Activated CD8-positive, alpha-beta T cell treated with anti-CD3 and anti-CD28 coated beads for 36 hours (primary cell): ENCODE results near the gene LSM3. TPM values are rescaled to one million over a fixed set of nuclear protein-coding genes. Genes with fewer than 3 reads are reported as not detected.

Experiments
- ATAC-seq: fragments of 200-7000 bp; cut with Tn5 transposase; one replicate; pipeline ENCODE4 v1.10.0; 2021; ENCODE audit warnings: mild to moderate bottlenecking, moderate library complexity
- CTCF ChIA-PET: fragments of 350-600 bp; sonication (Branson Sonifier 250); formaldehyde crosslinking; loops from one replicate; lab custom pipeline; 2021; ENCODE audit warnings: antibody characterized with exemption; lab: Charles Lee
- POLR2A ChIA-PET: fragments of 350-600 bp; sonication (Branson Sonifier 250); formaldehyde crosslinking; loops from one replicate; lab custom pipeline; 2021; ENCODE audit warnings: antibody characterized with exemption; lab: Charles Lee
- DNase-seq: peaks from one replicate; pipeline ENCODE4 v3.0.0-alpha.2; 2020
- H3K27ac Mint-ChIP-seq: one replicate; pipeline ENCODE4 v1.8.0; 2021; ENCODE audit warnings: mild to moderate bottlenecking, mixed read lengths
- H3K27me3 Mint-ChIP-seq: one replicate; pipeline ENCODE4 v1.8.0; 2021; ENCODE audit warnings: mixed read lengths
- H3K36me3 Mint-ChIP-seq: one replicate; pipeline ENCODE4 v1.8.0; 2021; ENCODE audit warnings: low read depth, mixed read lengths
- H3K4me1 Mint-ChIP-seq: one replicate; pipeline ENCODE4 v1.8.0; 2021; ENCODE audit warnings: low read depth, mixed read lengths
- H3K4me3 Mint-ChIP-seq: one replicate; pipeline ENCODE4 v1.8.0; 2021; ENCODE audit warnings: mild to moderate bottlenecking, moderate library complexity, mixed read lengths
- H3K9me3 Mint-ChIP-seq: one replicate; pipeline ENCODE4 v1.8.0; 2021; ENCODE audit warnings: mixed read lengths
- CTCF ChIP-seq: fragments of 200-600 bp; IDR thresholded peaks from one replicate; pipeline ENCODE4 v1.8.0; 2022; ENCODE audit warnings: antibody characterized with exemption, mild to moderate bottlenecking
- intact Hi-C: fragments of 100-400 bp; cut with micrococcal nuclease; formaldehyde crosslinking; loops from one replicate; pipeline ENCODE4 v1.10.0; 2022
- total RNA-seq, 2 experiments: library from RNA; stranded (reverse); gene quantifications; one replicate each; pipeline ENCODE4 v1.2.3, GENCODE V29; 2021

The LSM3 gene
- total RNA-seq, 2 experiments from 2014 or later = 20.0 to 20.5 TPM

- Mint-ChIP-seq H3K4me1 (peaks cover 29% of the 10 kb centered on the region), H3K36me3 (peaks cover 27% of the 10 kb centered on the region), H3K27ac (peak overlapping the region; percentile 43), H3K9me3 (no peaks in the 10 kb centered on the region), H3K4me3 (no peak overlapping the region), H3K27me3 (no peaks in the 10 kb centered on the region)
- no peak for TF ChIP-seq CTCF
- no peak for ATAC-seq
- intact Hi-C loops = no loop called here
- ChIA-PET POLR2A (interaction anchor here (0.5 to 2.8 kb wide), 3 partner anchors 12 to 14 kb away, joined by 3 to 9 read pairs (median 3); partner anchors contain the start of genes CHCHD4 and TMEM43), CTCF (no interaction called here)
- DNase-seq = no peak
These were observed 39.5 kb upstream of the LSM3 start for GRCh38 chr3:14138878-14139655.

GRCh38 chr3:14139771-14140170, 38.8 kb upstream of the LSM3 start:
- DNase-seq (no peak), ATAC-seq (no peak)
- POLR2A ChIA-PET = interaction anchor here (1.0 kb wide), 2 partner anchors 9 to 14 kb away, joined by 3 to 4 read pairs; no protein-coding TSS in a partner anchor
- Mint-ChIP-seq H3K27ac (peak overlapping the region; percentile 43), H3K9me3 (no peaks in the 10 kb centered on the region), H3K36me3 (peaks cover 27% of the 10 kb centered on the region), H3K4me1 (peaks cover 36% of the 10 kb centered on the region), H3K4me3 (no peak overlapping the region), H3K27me3 (no peaks in the 10 kb centered on the region)
- CTCF ChIA-PET = no interaction called here
- intact Hi-C loops = loop anchor here (5.0 kb wide), 1 partner anchor 38 kb away; the partner anchor contains the start of genes LSM3 and XPC
- TF ChIP-seq CTCF = no peak

GRCh38 chr3:14140668-14141067, 37.9 kb upstream of the LSM3 start:
- ChIA-PET POLR2A (interaction anchor here (1.0 to 2.0 kb wide), 4 partner anchors 10 to 38 kb away, joined by 3 to 4 read pairs (median 4); partner anchors contain the start of genes LSM3 and XPC), CTCF (interaction anchor here (1.5 kb wide), 1 partner anchor 38 kb away, joined by 5 read pairs; the partner anchor contains the start of genes LSM3 and XPC)
- no peak for TF ChIP-seq CTCF
- no peaks in the 10 kb centered on the region for H3K9me3 Mint-ChIP-seq
- H3K4me3 Mint-ChIP-seq = no peak overlapping the region
- H3K36me3 Mint-ChIP-seq = peaks cover 30% of the 10 kb centered on the region
- ATAC-seq (no peak), DNase-seq (no peak)
- H3K27me3 Mint-ChIP-seq = no peaks in the 10 kb centered on the region
- intact Hi-C loops = loop anchor here (5.0 kb wide), 1 partner anchor 37 kb away; the partner anchor contains the start of genes LSM3 and XPC
- peaks cover 41% of the 10 kb centered on the region for H3K4me1 Mint-ChIP-seq
- no peak overlapping the region for H3K27ac Mint-ChIP-seq

GRCh38 chr3:14141144-14141543, 37.5 kb upstream of the LSM3 start:
- peaks cover 27% of the 10 kb centered on the region for H3K36me3 Mint-ChIP-seq
- ChIA-PET CTCF (interaction anchor here (1.5 kb wide), 1 partner anchor 37 kb away, joined by 5 read pairs; the partner anchor contains the start of genes LSM3 and XPC), POLR2A (interaction anchor here (1.2 to 2.0 kb wide), 3 partner anchors 10 to 38 kb away, joined by 4 to 5 read pairs (median 4); partner anchors contain the start of genes LSM3 and XPC)
- no peaks in the 10 kb centered on the region for H3K9me3 Mint-ChIP-seq
- ATAC-seq (no peak), DNase-seq (no peak)
- no peaks in the 10 kb centered on the region for H3K27me3 Mint-ChIP-seq
- TF ChIP-seq CTCF = no peak
- peaks cover 43% of the 10 kb centered on the region for H3K4me1 Mint-ChIP-seq
- H3K27ac Mint-ChIP-seq = peak overlapping the region; percentile 85
- H3K4me3 Mint-ChIP-seq = no peak overlapping the region
- intact Hi-C loops = loop anchor here (5.0 kb wide), 1 partner anchor 36 kb away; the partner anchor contains the start of genes LSM3 and XPC
